Natural killer cell (primary cell): Measurements from ENCODE around the gene NKIRAS2. TPM values are rescaled to one million over a fixed set of nuclear protein-coding genes. Genes with fewer than 3 reads are reported as not detected.

Experiments used
- ATAC-seq, 3 donors: fragments of 150-1000 bp in 2 of 3; fragments of 200-7000 bp in 1 of 3; cut with Tn5 transposase; 1 replicate in 1 of 3; 2 replicates in 2 of 3; pipeline ENCODE4 v1.10.0; 2021; ENCODE audit warnings: mild to moderate bottlenecking in 2 of 3, moderate library complexity in 2 of 3
- DNase-seq, 2 donors: peaks; one replicate each; pipeline versions ENCODE4 v3.0.0 to v3.0.0-alpha.2; 2013 to 2021; ENCODE audit warnings: mixed read lengths in 1 of 2
- H3K27ac ChIP-seq: one replicate; pipeline ENCODE4 v1.5.1; 2013; ENCODE audit warnings: mild to moderate bottlenecking, low read length
- H3K27me3 ChIP-seq: one replicate; pipeline ENCODE4 v1.6.1; 2013; ENCODE audit warnings: low read length; ENCODE audit not compliant: control insufficient read depth, insufficient read depth
- H3K36me3 ChIP-seq: one replicate; pipeline ENCODE4 v1.6.1; 2013; ENCODE audit warnings: low read length; ENCODE audit not compliant: control insufficient read depth, insufficient read depth
- H3K4me1 ChIP-seq: one replicate; pipeline ENCODE4 v1.6.1; 2013; ENCODE audit warnings: low read length; ENCODE audit not compliant: control insufficient read depth, insufficient read depth
- H3K4me3 ChIP-seq: one replicate; pipeline ENCODE4 v1.5.1; 2013; ENCODE audit warnings: low read length
- H3K9me3 ChIP-seq: one replicate; pipeline ENCODE4 v1.6.1; 2013; ENCODE audit warnings: low read length; ENCODE audit not compliant: control insufficient read depth, insufficient read depth
- H3K27ac Mint-ChIP-seq, 2 donors: one replicate each; pipeline ENCODE4 v1.8.0; 2022; ENCODE audit warnings: mild to moderate bottlenecking in 2 of 2, mixed read lengths in 2 of 2, moderate library complexity in 1 of 2
- H3K27me3 Mint-ChIP-seq, 2 donors: one replicate each; pipeline ENCODE4 v1.8.0; 2022; ENCODE audit warnings: low read depth in 2 of 2, mixed read lengths in 2 of 2
- H3K36me3 Mint-ChIP-seq: one replicate; pipeline ENCODE4 v1.8.0; 2022; ENCODE audit warnings: mixed read lengths
- H3K4me1 Mint-ChIP-seq, 2 donors: one replicate each; pipeline ENCODE4 v1.8.0; 2022; ENCODE audit warnings: mixed read lengths in 2 of 2
- H3K4me3 Mint-ChIP-seq: one replicate; pipeline ENCODE4 v1.8.0; 2022; ENCODE audit warnings: mild to moderate bottlenecking, moderate library complexity, mixed read lengths
- H3K9me3 Mint-ChIP-seq, 2 donors: one replicate each; pipeline ENCODE4 v1.8.0; 2022; ENCODE audit warnings: mixed read lengths in 2 of 2
- CTCF ChIP-seq: fragments of 200-600 bp; IDR thresholded peaks from one replicate; pipeline ENCODE4 v1.8.0; 2022; ENCODE audit warnings: antibody characterized with exemption
- WGBS: methylation state at CpG from one replicate; pipeline ENCODE4 v1.1.7; 2013; ENCODE audit warnings: missing lambda C conversion rate; ENCODE audit not compliant: insufficient coverage; 5-methylcytosine and 5-hydroxymethylcytosine counted together
- intact Hi-C: fragments of 100-400 bp; cut with micrococcal nuclease; formaldehyde crosslinking; loops from one replicate; pipeline ENCODE4 v1.14.2; 2022
- total RNA-seq, 4 donors: library from RNA; stranded (reverse); fragments of 120-200 nt in 1 of 4; gene quantifications; one replicate each; pipeline versions ENCODE4 v1.2.3 to v1.2.4, GENCODE V29; 2013 to 2022

Gene NKIRAS2
- total RNA-seq, 3 donors from 2014 or later (not counting 1 experiment from before 2014, with no cell fraction given), result 17.5 to 20.9 (median 19.3) TPM

GRCh38 chr17:41986634-41987033 lies 33.3 kb upstream of the NKIRAS2 start:
- no CpG with 5 or more reads among the region's 1 CpG for WGBS
- TF ChIP-seq CTCF, result no peak
- Histone ChIP-seq H3K27ac (no peak overlapping the region), H3K4me3 (no peak overlapping the region), H3K4me1 (no peaks in the 10 kb centered on the region), H3K9me3 (no peaks in the 10 kb centered on the region), H3K36me3 (peaks cover 80% of the 10 kb centered on the region), H3K27me3 (no peaks in the 10 kb centered on the region)
- Mint-ChIP-seq H3K4me3 (no peak overlapping the region), H3K36me3 (peaks cover 40% of the 10 kb centered on the region), H3K9me3 (no peaks in the 10 kb centered on the region), H3K4me1 (peaks cover 0 to 3% of the 10 kb centered on the region in 2 donors), H3K27me3 (no peaks in the 10 kb centered on the region), H3K27ac (peak overlapping the region in 1 of 2 donors; percentile 59)
- intact Hi-C loops, result no loop called here
- ATAC-seq (no peak), DNase-seq (no peak)

- no peak overlapping the region for H3K4me3 Mint-ChIP-seq
Measured at GRCh38 chr17:41987642-41988041, 32.2 kb upstream of the NKIRAS2 start.

GRCh38 chr17:41988418-41988817 lies 31.5 kb upstream of the NKIRAS2 start:
- Histone ChIP-seq H3K36me3 (peaks cover 79% of the 10 kb centered on the region), H3K4me1 (no peaks in the 10 kb centered on the region), H3K9me3 (no peaks in the 10 kb centered on the region), H3K4me3 (no peak overlapping the region), H3K27ac (no peak overlapping the region), H3K27me3 (no peaks in the 10 kb centered on the region)
- no peaks in the 10 kb centered on the region for H3K27me3 Mint-ChIP-seq
- peaks cover 0 to 3% of the 10 kb centered on the region in 2 donors for H3K4me1 Mint-ChIP-seq
- peak overlapping the region; percentile 10 to 45 for H3K27ac Mint-ChIP-seq
- ATAC-seq (no peak), DNase-seq (no peak)
- WGBS, result no CpG with 5 or more reads among the region's 2 CpGs
- peaks cover 33% of the 10 kb centered on the region for H3K36me3 Mint-ChIP-seq
- intact Hi-C loops, result no loop called here
- no peak for TF ChIP-seq CTCF
- no peak overlapping the region for H3K4me3 Mint-ChIP-seq
- no peaks in the 10 kb centered on the region for H3K9me3 Mint-ChIP-seq

More at GRCh38 chr17:41987642-41988041, 32.2 kb upstream of the NKIRAS2 start:
- H3K4me1 ChIP-seq, result no peaks in the 10 kb centered on the region
- intact Hi-C loops, result no loop called here
- H3K9me3 Mint-ChIP-seq, result no peaks in the 10 kb centered on the region
- H3K27ac Mint-ChIP-seq, result peak overlapping the region in 1 of 2 donors; percentile 59
- no peak for TF ChIP-seq CTCF
- ATAC-seq (peak in 2 of 3 donors; percentile 15 to 21), DNase-seq (no peak)
- peaks cover 0 to 3% of the 10 kb centered on the region in 2 donors for H3K4me1 Mint-ChIP-seq
- H3K36me3 ChIP-seq, result peaks cover 76% of the 10 kb centered on the region
- peaks cover 33% of the 10 kb centered on the region for H3K36me3 Mint-ChIP-seq
- H3K4me3 ChIP-seq, result no peak overlapping the region
- 89% methylated on average over 3 of the region's 3 CpGs for WGBS
- H3K9me3 ChIP-seq, result no peaks in the 10 kb centered on the region
- no peaks in the 10 kb centered on the region for H3K27me3 ChIP-seq
- no peaks in the 10 kb centered on the region for H3K27me3 Mint-ChIP-seq
- H3K27ac ChIP-seq, result no peak overlapping the region
